ENCODE measurements around the gene FBXW4.

FBXW4 gene

GRCh38 chr10:101668566-101668965 lies 26.4 kb downstream of the FBXW4 start:
- ATAC-seq (replicated peaks; ENCODE audit: extremely low read depth, poor library complexity, severe bottlenecking) (no peak), DNase-seq (ENCODE audit: low spot score in 2 of 2) (no peak)
- no peak overlapping the region for H3K4me3 Mint-ChIP-seq
- no peaks in the 10 kb centered on the region for H3K27me3 Mint-ChIP-seq
- no peaks in the 10 kb centered on the region for H3K9me3 Mint-ChIP-seq
- peaks cover 41% of the 10 kb centered on the region for H3K4me1 Mint-ChIP-seq
- H3K27ac Mint-ChIP-seq (ENCODE audit: low read depth), result no peak overlapping the region
- peaks cover 52% of the 10 kb centered on the region for H3K36me3 Mint-ChIP-seq (ENCODE audit: insufficient read depth)

- peaks cover 45% of the 10 kb centered on the region for H3K4me1 Mint-ChIP-seq
- no peaks in the 10 kb centered on the region for H3K27me3 Mint-ChIP-seq
- DNase-seq (ENCODE audit: low spot score in 2 of 2) (no peak), ATAC-seq (replicated peaks; ENCODE audit: extremely low read depth, poor library complexity, severe bottlenecking) (no peak)
- H3K9me3 Mint-ChIP-seq, result no peaks in the 10 kb centered on the region
- H3K36me3 Mint-ChIP-seq (ENCODE audit: insufficient read depth), result peaks cover 44% of the 10 kb centered on the region
- no peak overlapping the region for H3K4me3 Mint-ChIP-seq
- no peak overlapping the region for H3K27ac Mint-ChIP-seq (ENCODE audit: low read depth)
These were observed 28.9 kb downstream of the FBXW4 start for GRCh38 chr10:101666083-101666482.

- ATAC-seq (replicated peaks; ENCODE audit: extremely low read depth, poor library complexity, severe bottlenecking) (no peak), DNase-seq (ENCODE audit: low spot score in 2 of 2) (no peak)
- Mint-ChIP-seq H3K9me3 (no peaks in the 10 kb centered on the region), H3K27me3 (no peaks in the 10 kb centered on the region), H3K27ac (ENCODE audit: low read depth) (no peak overlapping the region), H3K4me3 (no peak overlapping the region), H3K36me3 (ENCODE audit: insufficient read depth) (peaks cover 38% of the 10 kb centered on the region), H3K4me1 (peaks cover 38% of the 10 kb centered on the region)
These were observed 31.9 kb downstream of the FBXW4 start for GRCh38 chr10:101663097-101663496.

GRCh38 chr10:101660256-101660655 lies 34.7 kb downstream of the FBXW4 start:
- H3K27ac Mint-ChIP-seq (ENCODE audit: low read depth), result no peak overlapping the region
- no peak overlapping the region for H3K4me3 Mint-ChIP-seq
- peaks cover 36% of the 10 kb centered on the region for H3K36me3 Mint-ChIP-seq (ENCODE audit: insufficient read depth)
- H3K27me3 Mint-ChIP-seq, result no peaks in the 10 kb centered on the region
- H3K4me1 Mint-ChIP-seq, result peaks cover 48% of the 10 kb centered on the region
- ATAC-seq (replicated peaks; ENCODE audit: extremely low read depth, poor library complexity, severe bottlenecking), result no peak
- H3K9me3 Mint-ChIP-seq, result no peaks in the 10 kb centered on the region
- DNase-seq (ENCODE audit: low spot score in 2 of 2), result no peak

GRCh38 chr10:101658975-101659374 lies 36.0 kb downstream of the FBXW4 start:
- H3K4me3 Mint-ChIP-seq, result no peak overlapping the region
- peaks cover 43% of the 10 kb centered on the region for H3K4me1 Mint-ChIP-seq
- ATAC-seq (replicated peaks; ENCODE audit: extremely low read depth, poor library complexity, severe bottlenecking) (no peak), DNase-seq (ENCODE audit: low spot score in 2 of 2) (no peak)
- no peak overlapping the region for H3K27ac Mint-ChIP-seq (ENCODE audit: low read depth)
- peaks cover 40% of the 10 kb centered on the region for H3K36me3 Mint-ChIP-seq (ENCODE audit: insufficient read depth)
- H3K9me3 Mint-ChIP-seq, result no peaks in the 10 kb centered on the region
- no peaks in the 10 kb centered on the region for H3K27me3 Mint-ChIP-seq

- no peak overlapping the region for H3K27ac Mint-ChIP-seq (ENCODE audit: low read depth)
- no peak overlapping the region for H3K4me3 Mint-ChIP-seq
- H3K36me3 Mint-ChIP-seq (ENCODE audit: insufficient read depth), result peaks cover 34% of the 10 kb centered on the region
- H3K27me3 Mint-ChIP-seq, result no peaks in the 10 kb centered on the region
- DNase-seq (ENCODE audit: low spot score in 2 of 2) (no peak), ATAC-seq (replicated peaks; ENCODE audit: extremely low read depth, poor library complexity, severe bottlenecking) (no peak)
- no peaks in the 10 kb centered on the region for H3K9me3 Mint-ChIP-seq
- H3K4me1 Mint-ChIP-seq, result peaks cover 33% of the 10 kb centered on the region
These were observed 38.1 kb downstream of the FBXW4 start for GRCh38 chr10:101656890-101657289.

- Mint-ChIP-seq H3K27ac (ENCODE audit: low read depth) (no peak overlapping the region), H3K4me3 (no peak overlapping the region)
These were observed 39.4 kb downstream of the FBXW4 start for GRCh38 chr10:101655570-101655969.

GRCh38 chr10:101653536-101653935 lies 41.4 kb downstream of the FBXW4 start:
- H3K27me3 Mint-ChIP-seq, result no peaks in the 10 kb centered on the region
- DNase-seq (ENCODE audit: low spot score in 2 of 2) (no peak), ATAC-seq (replicated peaks; ENCODE audit: extremely low read depth, poor library complexity, severe bottlenecking) (no peak)
- no peaks in the 10 kb centered on the region for H3K9me3 Mint-ChIP-seq
- H3K27ac Mint-ChIP-seq (ENCODE audit: low read depth), result no peak overlapping the region
- peaks cover 27% of the 10 kb centered on the region for H3K36me3 Mint-ChIP-seq (ENCODE audit: insufficient read depth)
- peaks cover 39% of the 10 kb centered on the region for H3K4me1 Mint-ChIP-seq
- no peak overlapping the region for H3K4me3 Mint-ChIP-seq

More at GRCh38 chr10:101655570-101655969, 39.4 kb downstream of the FBXW4 start:
- peaks cover 28% of the 10 kb centered on the region for H3K36me3 Mint-ChIP-seq (ENCODE audit: insufficient read depth)
- ATAC-seq (replicated peaks; ENCODE audit: extremely low read depth, poor library complexity, severe bottlenecking) (no peak), DNase-seq (ENCODE audit: low spot score in 2 of 2) (no peak)
- no peaks in the 10 kb centered on the region for H3K27me3 Mint-ChIP-seq
- no peaks in the 10 kb centered on the region for H3K9me3 Mint-ChIP-seq
- H3K4me1 Mint-ChIP-seq, result peaks cover 27% of the 10 kb centered on the region

- no peak for ATAC-seq (replicated peaks; ENCODE audit: extremely low read depth, poor library complexity, severe bottlenecking)
- Mint-ChIP-seq H3K4me3 (no peak overlapping the region), H3K9me3 (no peaks in the 10 kb centered on the region), H3K4me1 (peaks cover 33% of the 10 kb centered on the region), H3K27me3 (no peaks in the 10 kb centered on the region), H3K27ac (ENCODE audit: low read depth) (no peak overlapping the region), H3K36me3 (ENCODE audit: insufficient read depth) (peaks cover 32% of the 10 kb centered on the region)
- DNase-seq (ENCODE audit: low spot score in 2 of 2), result no peak
These were observed 43.6 kb downstream of the FBXW4 start for GRCh38 chr10:101651336-101651735.

GRCh38 chr10:101650863-101651262 lies 44.1 kb downstream of the FBXW4 start:
- ATAC-seq (replicated peaks; ENCODE audit: extremely low read depth, poor library complexity, severe bottlenecking) (no peak), DNase-seq (ENCODE audit: low spot score in 2 of 2) (no peak)
- H3K27me3 Mint-ChIP-seq, result no peaks in the 10 kb centered on the region
- H3K4me1 Mint-ChIP-seq, result peaks cover 29% of the 10 kb centered on the region
- H3K36me3 Mint-ChIP-seq (ENCODE audit: insufficient read depth), result peaks cover 27% of the 10 kb centered on the region
- no peak overlapping the region for H3K4me3 Mint-ChIP-seq
- H3K27ac Mint-ChIP-seq (ENCODE audit: low read depth), result no peak overlapping the region
- no peaks in the 10 kb centered on the region for H3K9me3 Mint-ChIP-seq

- H3K36me3 Mint-ChIP-seq (ENCODE audit: insufficient read depth), result peaks cover 16% of the 10 kb centered on the region
- peak overlapping the region; percentile 22 for H3K27ac Mint-ChIP-seq (ENCODE audit: low read depth)
- no peak for ATAC-seq (replicated peaks; ENCODE audit: extremely low read depth, poor library complexity, severe bottlenecking)
- no peaks in the 10 kb centered on the region for H3K9me3 Mint-ChIP-seq
- H3K4me3 Mint-ChIP-seq, result no peak overlapping the region
- peaks cover 34% of the 10 kb centered on the region for H3K4me1 Mint-ChIP-seq
- DNase-seq (ENCODE audit: low spot score in 2 of 2), result no peak
- no peaks in the 10 kb centered on the region for H3K27me3 Mint-ChIP-seq
These were observed 45.4 kb downstream of the FBXW4 start for GRCh38 chr10:101649525-101650085.

- H3K27me3 Mint-ChIP-seq, result no peaks in the 10 kb centered on the region
- H3K9me3 Mint-ChIP-seq, result no peaks in the 10 kb centered on the region
- peaks cover 18% of the 10 kb centered on the region for H3K36me3 Mint-ChIP-seq (ENCODE audit: insufficient read depth)
- peak overlapping the region; percentile 22 for H3K27ac Mint-ChIP-seq (ENCODE audit: low read depth)
- DNase-seq (ENCODE audit: low spot score in 2 of 2) (no peak), ATAC-seq (replicated peaks; ENCODE audit: extremely low read depth, poor library complexity, severe bottlenecking) (no peak)
- peaks cover 49% of the 10 kb centered on the region for H3K4me1 Mint-ChIP-seq
- H3K4me3 Mint-ChIP-seq, result no peak overlapping the region
These were observed 47.7 kb downstream of the FBXW4 start for GRCh38 chr10:101647255-101647654.

- Mint-ChIP-seq H3K36me3 (ENCODE audit: insufficient read depth) (peaks cover 24% of the 10 kb centered on the region), H3K27ac (ENCODE audit: low read depth) (no peak overlapping the region), H3K4me1 (peaks cover 54% of the 10 kb centered on the region), H3K27me3 (no peaks in the 10 kb centered on the region), H3K9me3 (no peaks in the 10 kb centered on the region), H3K4me3 (no peak overlapping the region)
- ATAC-seq (replicated peaks; ENCODE audit: extremely low read depth, poor library complexity, severe bottlenecking) (no peak), DNase-seq (ENCODE audit: low spot score in 2 of 2) (no peak)
These were observed 48.6 kb downstream of the FBXW4 start for GRCh38 chr10:101646364-101646763.

All from central memory CD8-positive, alpha-beta T cell (primary cell).